ENCODE data around the gene CGNL1. TPM values are rescaled to one million over a fixed set of nuclear protein-coding genes. Genes with fewer than 3 reads are reported as not detected.

Gene CGNL1
- total RNA-seq, 2 donors from 2014 or later, result 11.8 to 33.5 TPM

DNA sequence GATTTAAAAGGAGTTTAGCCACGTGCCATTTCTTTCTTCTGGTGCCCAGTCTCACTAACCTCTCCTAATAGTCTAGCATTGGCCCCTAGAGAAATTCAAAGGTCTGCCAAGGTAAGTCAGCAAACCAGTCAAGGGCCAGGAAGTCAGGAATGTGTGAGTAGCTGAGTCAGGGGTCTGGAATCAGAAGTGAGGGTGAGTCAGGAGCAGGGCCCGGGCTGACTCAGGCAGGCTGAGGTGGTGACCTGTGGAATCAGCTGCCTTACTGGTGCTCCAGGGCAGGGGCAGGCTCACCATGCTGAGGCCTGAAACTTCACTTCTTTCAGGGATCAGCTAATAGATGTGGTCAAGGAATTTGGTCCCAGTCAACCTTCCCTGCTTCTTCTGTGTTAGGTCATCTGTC, 109.6 kb downstream of the CGNL1 start:
- Histone ChIP-seq H3K4me3 (no peak overlapping the region), H3K36me3 (no peaks in the 10 kb centered on the region), H3K27me3 (replicated peaks; ENCODE audit: insufficient read depth) (no peaks in the 10 kb centered on the region), H3K4me1 (ENCODE audit: control insufficient read depth in 1 of 2, low read depth in 2 of 2) (peaks cover 0 to 12% of the 10 kb centered on the region in 2 donors), H3K9me3 (no peaks in the 10 kb centered on the region), H3K27ac (no peak overlapping the region)
- ATAC-seq (ENCODE audit: insufficient number of reproducible peaks, low FRiP score, low read depth), result no peak
- TF ChIP-seq, protein P1, sequence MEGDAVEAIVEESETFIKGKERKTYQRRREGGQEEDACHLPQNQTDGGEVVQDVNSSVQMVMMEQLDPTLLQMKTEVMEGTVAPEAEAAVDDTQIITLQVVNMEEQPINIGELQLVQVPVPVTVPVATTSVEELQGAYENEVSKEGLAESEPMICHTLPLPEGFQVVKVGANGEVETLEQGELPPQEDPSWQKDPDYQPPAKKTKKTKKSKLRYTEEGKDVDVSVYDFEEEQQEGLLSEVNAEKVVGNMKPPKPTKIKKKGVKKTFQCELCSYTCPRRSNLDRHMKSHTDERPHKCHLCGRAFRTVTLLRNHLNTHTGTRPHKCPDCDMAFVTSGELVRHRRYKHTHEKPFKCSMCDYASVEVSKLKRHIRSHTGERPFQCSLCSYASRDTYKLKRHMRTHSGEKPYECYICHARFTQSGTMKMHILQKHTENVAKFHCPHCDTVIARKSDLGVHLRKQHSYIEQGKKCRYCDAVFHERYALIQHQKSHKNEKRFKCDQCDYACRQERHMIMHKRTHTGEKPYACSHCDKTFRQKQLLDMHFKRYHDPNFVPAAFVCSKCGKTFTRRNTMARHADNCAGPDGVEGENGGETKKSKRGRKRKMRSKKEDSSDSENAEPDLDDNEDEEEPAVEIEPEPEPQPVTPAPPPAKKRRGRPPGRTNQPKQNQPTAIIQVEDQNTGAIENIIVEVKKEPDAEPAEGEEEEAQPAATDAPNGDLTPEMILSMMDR (IDR thresholded peaks at IDR 0.05), result no peak
- DNase-seq (ENCODE audit: low spot score), result peak; percentile 41

DNA sequence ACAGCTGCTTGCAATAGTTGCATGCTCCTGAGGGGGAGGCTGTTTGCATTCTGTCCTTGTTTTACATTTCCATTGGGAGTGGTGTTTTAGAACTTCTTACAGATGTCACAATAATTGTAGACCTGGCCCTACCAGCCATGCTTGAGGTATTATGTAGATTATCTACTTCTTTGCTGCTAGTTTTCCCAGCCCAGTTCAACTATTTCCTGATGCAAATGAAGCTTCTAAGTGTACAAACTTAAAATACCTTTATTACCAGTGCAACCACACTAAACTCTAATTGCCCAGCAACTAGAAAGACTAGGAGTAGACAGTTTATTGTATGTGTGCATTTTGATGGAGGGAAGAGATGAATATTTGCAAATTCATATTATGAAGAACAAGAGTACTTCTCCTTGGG, 110.5 kb downstream of the CGNL1 start:
- no peak for DNase-seq (ENCODE audit: low spot score)
- H3K4me1 ChIP-seq (ENCODE audit: control insufficient read depth in 1 of 2, low read depth in 2 of 2), result peaks cover 0 to 12% of the 10 kb centered on the region in 2 donors
- no peak overlapping the region for H3K4me3 ChIP-seq
- H3K9me3 ChIP-seq, result no peaks in the 10 kb centered on the region
- no peak for ATAC-seq (ENCODE audit: insufficient number of reproducible peaks, low FRiP score, low read depth)
- no peaks in the 10 kb centered on the region for H3K36me3 ChIP-seq
- H3K27ac ChIP-seq, result no peak overlapping the region
- H3K27me3 ChIP-seq (replicated peaks; ENCODE audit: insufficient read depth), result no peaks in the 10 kb centered on the region
- TF ChIP-seq, protein P1 (IDR thresholded peaks at IDR 0.05), result no peak

DNA sequence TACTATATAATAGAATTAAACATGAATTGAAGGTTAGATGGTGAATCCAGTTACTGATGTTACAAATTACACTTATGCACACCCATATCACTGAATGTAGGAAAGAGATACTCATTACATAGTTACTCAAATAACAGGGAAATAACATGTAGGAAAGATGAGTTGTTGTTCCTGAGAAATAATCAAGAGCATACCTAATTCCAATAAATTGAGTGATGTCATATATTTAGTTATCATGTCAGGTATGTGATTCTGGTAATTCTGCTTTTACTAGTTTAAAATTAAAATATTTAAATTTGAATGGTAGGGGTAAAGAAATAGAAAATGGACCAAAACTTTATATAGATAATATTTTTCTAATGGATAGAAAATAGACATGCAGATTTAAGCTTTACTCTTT, 112.8 kb downstream of the CGNL1 start:
- H3K4me1 ChIP-seq (ENCODE audit: control insufficient read depth in 1 of 2, low read depth in 2 of 2), result peaks cover 2 to 15% of the 10 kb centered on the region in 2 donors
- H3K4me3 ChIP-seq, result no peak overlapping the region
- H3K27me3 ChIP-seq (replicated peaks; ENCODE audit: insufficient read depth), result no peaks in the 10 kb centered on the region
- ATAC-seq (ENCODE audit: insufficient number of reproducible peaks, low FRiP score, low read depth) (no peak), DNase-seq (ENCODE audit: low spot score) (no peak)
- TF ChIP-seq, protein P1 (IDR thresholded peaks at IDR 0.05), result no peak
- H3K36me3 ChIP-seq, result no peaks in the 10 kb centered on the region
- no peak overlapping the region for H3K27ac ChIP-seq
- no peaks in the 10 kb centered on the region for H3K9me3 ChIP-seq

DNA sequence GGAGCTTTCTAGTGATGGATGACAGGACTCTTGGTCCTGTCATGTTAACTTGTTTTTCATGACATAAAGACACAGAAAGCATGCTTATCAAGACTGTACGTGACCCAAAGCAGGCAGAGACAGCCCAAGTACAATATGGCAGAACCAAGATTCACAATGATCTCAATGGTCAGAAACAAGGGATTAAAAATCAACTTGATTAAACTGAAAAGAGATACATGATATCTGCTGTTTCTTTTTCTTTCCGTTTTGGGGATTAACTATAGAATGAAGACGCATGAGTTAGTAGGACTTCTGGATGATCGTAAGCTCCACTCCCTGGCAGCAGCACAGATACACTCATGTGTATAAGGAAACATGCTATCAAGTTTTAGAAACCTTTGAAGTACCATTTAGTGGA, 117.0 kb downstream of the CGNL1 start:
- no peak overlapping the region for H3K4me3 ChIP-seq
- no peaks in the 10 kb centered on the region for H3K36me3 ChIP-seq
- peaks cover 10 to 24% of the 10 kb centered on the region in 2 donors for H3K4me1 ChIP-seq (ENCODE audit: control insufficient read depth in 1 of 2, low read depth in 2 of 2)
- TF ChIP-seq, protein P1 (IDR thresholded peaks at IDR 0.05), result no peak
- no peaks in the 10 kb centered on the region for H3K27me3 ChIP-seq (replicated peaks; ENCODE audit: insufficient read depth)
- no peak overlapping the region for H3K27ac ChIP-seq
- no peak for ATAC-seq (ENCODE audit: insufficient number of reproducible peaks, low FRiP score, low read depth)
- DNase-seq (ENCODE audit: low spot score), result no peak
- no peaks in the 10 kb centered on the region for H3K9me3 ChIP-seq

DNA sequence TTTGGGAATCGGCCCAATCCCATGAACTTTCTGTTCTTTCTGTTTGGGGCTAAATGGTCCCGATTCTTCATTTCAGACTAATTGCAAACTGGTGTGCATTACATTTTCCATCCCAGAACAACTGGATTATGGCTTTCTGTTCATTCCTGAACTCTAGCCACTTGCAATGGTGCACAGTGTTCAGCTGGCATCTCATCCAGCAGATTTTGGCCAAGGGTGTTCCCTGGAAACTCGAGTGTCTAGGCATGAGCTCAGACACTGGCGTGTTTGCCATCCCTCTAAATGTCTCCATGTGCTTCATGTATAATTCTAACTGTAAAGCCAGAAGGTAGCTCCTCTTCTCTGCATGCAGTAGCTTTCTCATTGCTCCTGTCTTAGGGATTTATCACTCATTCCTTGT, 118.3 kb downstream of the CGNL1 start:
- TF ChIP-seq, protein P1 (IDR thresholded peaks at IDR 0.05), result no peak
- ATAC-seq (ENCODE audit: insufficient number of reproducible peaks, low FRiP score, low read depth) (no peak), DNase-seq (ENCODE audit: low spot score) (no peak)
- peak overlapping the region in 1 of 2 donors; percentile 4 for H3K27ac ChIP-seq
- H3K36me3 ChIP-seq, result no peaks in the 10 kb centered on the region
- H3K9me3 ChIP-seq, result no peaks in the 10 kb centered on the region
- H3K4me1 ChIP-seq (ENCODE audit: control insufficient read depth in 1 of 2, low read depth in 2 of 2), result peaks cover 10 to 24% of the 10 kb centered on the region in 2 donors
- no peak overlapping the region for H3K4me3 ChIP-seq
- no peaks in the 10 kb centered on the region for H3K27me3 ChIP-seq (replicated peaks; ENCODE audit: insufficient read depth)
